ENCODE results near the gene SBNO2. TPM values are rescaled to one million over a fixed set of nuclear protein-coding genes. Genes with fewer than 3 reads are reported as not detected.

Gene SBNO2
- total and polyA plus RNA-seq, 9 of the 15 experiments (the other 6 are each of a cell fraction or from before 2014, with no cell fraction given): 0.01 to 46.2 (median 6.7) TPM

GRCh38 chr19:1113030-1113985 is 60.8 kb downstream of the SBNO2 start (continued):
- TF ChIP-seq, protein P1, sequence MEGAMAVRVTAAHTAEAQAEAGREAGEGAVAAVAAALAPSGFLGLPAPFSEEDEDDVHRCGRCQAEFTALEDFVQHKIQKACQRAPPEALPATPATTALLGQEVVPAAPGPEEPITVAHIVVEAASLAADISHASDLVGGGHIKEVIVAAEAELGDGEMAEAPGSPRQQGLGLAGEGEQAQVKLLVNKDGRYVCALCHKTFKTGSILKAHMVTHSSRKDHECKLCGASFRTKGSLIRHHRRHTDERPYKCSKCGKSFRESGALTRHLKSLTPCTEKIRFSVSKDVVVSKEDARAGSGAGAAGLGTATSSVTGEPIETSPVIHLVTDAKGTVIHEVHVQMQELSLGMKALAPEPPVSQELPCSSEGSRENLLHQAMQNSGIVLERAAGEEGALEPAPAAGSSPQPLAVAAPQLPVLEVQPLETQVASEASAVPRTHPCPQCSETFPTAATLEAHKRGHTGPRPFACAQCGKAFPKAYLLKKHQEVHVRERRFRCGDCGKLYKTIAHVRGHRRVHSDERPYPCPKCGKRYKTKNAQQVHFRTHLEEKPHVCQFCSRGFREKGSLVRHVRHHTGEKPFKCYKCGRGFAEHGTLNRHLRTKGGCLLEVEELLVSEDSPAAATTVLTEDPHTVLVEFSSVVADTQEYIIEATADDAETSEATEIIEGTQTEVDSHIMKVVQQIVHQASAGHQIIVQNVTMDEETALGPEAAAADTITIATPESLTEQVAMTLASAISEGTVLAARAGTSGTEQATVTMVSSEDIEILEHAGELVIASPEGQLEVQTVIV (CRISPR knock-in tag; IDR thresholded peaks at IDR 0.05; ENCODE audit: borderline replicate concordance): no peak
- no peak for TF ChIP-seq TCF15 (CRISPR knock-in tag; IDR thresholded peaks at IDR 0.05)
- no peak for TF ChIP-seq ZNF41 (CRISPR knock-in tag; conservative IDR thresholded peaks at IDR 0.05)
- TF ChIP-seq, protein P2, sequence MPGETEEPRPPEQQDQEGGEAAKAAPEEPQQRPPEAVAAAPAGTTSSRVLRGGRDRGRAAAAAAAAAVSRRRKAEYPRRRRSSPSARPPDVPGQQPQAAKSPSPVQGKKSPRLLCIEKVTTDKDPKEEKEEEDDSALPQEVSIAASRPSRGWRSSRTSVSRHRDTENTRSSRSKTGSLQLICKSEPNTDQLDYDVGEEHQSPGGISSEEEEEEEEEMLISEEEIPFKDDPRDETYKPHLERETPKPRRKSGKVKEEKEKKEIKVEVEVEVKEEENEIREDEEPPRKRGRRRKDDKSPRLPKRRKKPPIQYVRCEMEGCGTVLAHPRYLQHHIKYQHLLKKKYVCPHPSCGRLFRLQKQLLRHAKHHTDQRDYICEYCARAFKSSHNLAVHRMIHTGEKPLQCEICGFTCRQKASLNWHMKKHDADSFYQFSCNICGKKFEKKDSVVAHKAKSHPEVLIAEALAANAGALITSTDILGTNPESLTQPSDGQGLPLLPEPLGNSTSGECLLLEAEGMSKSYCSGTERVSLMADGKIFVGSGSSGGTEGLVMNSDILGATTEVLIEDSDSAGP (CRISPR knock-in tag; IDR thresholded peaks at IDR 0.05): 0 out of 2 replicates have a peak, but pooled peaks have one; percentile 14
- TF ChIP-seq NRF1 (conservative IDR thresholded peaks at IDR 0.05 in 1 of 2, IDR thresholded peaks at IDR 0.05 in 1 of 2): peak; percentile 62 to 68
- no peak for TF ChIP-seq HCFC1 (IDR thresholded peaks at IDR 0.05; ENCODE audit: low read depth, low read length)
- TF ChIP-seq ZNF77 (CRISPR knock-in tag; IDR thresholded peaks at IDR 0.05): no peak
- TF ChIP-seq ARNT (IDR thresholded peaks at IDR 0.05): no peak
- TF ChIP-seq MTA3 (IDR thresholded peaks at IDR 0.05; ENCODE audit: borderline replicate concordance): 0 out of 2 replicates have a peak, but pooled peaks have one; percentile 51
- no peak for TF ChIP-seq ZNF436 (CRISPR knock-in tag; IDR thresholded peaks at IDR 0.05)
- no peak for TF ChIP-seq PPARD (CRISPR knock-in tag; IDR thresholded peaks at IDR 0.05)
- no peak for TF ChIP-seq CUX1 (CRISPR knock-in tag; IDR thresholded peaks at IDR 0.05)
- no peak for TF ChIP-seq PRPF4 (IDR thresholded peaks at IDR 0.05; ENCODE audit: insufficient read depth, low read depth, low read length, poor library complexity, severe bottlenecking)
- TF ChIP-seq ATF1 (CRISPR knock-in tag; IDR thresholded peaks at IDR 0.05): peak; percentile 19; the same call in 1 of the 2 replicates
- TF ChIP-seq ATF1 (tag; IDR thresholded peaks at IDR 0.05): no peak; the same call in 1 of the 2 replicates
